NOMO-1 (cell line): ENCODE data around the gene LRRC56.

ENCODE experiments used
- DNase-seq, 2 experiments: peaks; one replicate each; lab custom pipeline; 2025; ENCODE audit not compliant: unreplicated experiment in 2 of 2; lab: John Stamatoyannopoulos, UW

The LRRC56 gene

GRCh38 chr11:518463-519202, 18.7 kb upstream of the LRRC56 start:
- no peak for DNase-seq

DNA sequence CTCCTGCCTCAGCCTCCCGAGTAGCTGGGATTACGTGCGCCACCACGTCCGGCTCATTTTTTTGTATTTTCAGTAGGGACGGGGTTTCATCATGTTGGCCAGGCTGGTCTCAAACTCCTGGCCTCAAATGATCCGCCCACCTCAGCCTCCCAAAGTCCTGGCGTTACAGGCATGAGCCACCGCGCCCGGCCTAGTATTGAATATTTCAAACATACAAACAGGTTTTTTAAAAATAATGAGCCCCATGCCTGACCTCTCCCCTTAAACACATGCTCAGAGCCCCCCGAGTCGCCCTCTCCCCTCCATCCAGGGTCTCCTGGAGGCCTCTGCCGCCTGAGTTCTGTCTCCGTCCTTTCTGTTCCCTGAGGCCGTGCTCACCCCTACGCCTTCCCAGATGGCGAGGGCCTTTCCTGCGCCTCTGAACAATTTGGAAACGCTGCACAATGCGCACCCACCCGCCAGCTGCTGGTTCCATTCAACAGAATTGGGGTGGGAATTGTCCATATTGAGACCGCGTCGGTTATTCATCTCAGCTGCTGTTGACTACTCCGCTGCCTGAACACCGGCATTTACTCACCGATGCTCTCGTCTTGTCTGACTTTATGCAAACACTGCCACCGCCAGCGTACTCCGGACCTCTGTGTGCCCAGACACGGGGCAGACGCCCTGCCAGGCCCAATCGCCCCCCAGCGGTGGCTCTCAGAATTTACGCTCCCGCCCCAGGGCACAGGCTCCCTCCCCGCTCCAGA, 16.7 kb upstream of the LRRC56 start:
- DNase-seq, result no peak

DNA sequence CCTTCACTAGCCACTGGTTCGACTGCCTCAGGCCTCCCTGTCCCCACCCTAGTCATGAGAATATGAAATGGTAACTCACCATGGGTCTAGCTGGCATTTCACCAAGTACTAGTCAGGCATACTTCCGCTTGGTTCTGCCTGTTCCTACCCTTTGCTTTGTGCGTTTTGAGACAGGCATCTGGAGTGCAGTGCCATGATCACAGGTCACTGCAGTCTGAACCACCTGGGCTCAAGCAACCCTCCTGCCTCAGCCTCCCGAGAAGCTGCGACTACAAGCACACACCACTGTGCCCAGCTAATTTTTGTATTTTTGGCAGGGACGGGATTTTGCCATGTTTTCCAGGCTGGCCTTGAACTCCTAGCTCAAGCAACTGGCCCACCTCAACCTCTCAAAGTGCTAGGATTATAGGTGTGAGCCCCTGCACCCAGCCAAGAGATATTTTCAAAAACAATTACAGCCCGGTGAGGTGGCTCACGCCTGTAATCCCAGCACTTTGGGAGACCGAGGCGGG, 16.1 kb upstream of the LRRC56 start:
- DNase-seq, result no peak

GRCh38 chr11:526192-526591, 11.1 kb upstream of the LRRC56 start:
- DNase-seq, result no peak

- no peak for DNase-seq
These were observed 9.0 kb upstream of the LRRC56 start for GRCh38 chr11:528166-528814.

DNA sequence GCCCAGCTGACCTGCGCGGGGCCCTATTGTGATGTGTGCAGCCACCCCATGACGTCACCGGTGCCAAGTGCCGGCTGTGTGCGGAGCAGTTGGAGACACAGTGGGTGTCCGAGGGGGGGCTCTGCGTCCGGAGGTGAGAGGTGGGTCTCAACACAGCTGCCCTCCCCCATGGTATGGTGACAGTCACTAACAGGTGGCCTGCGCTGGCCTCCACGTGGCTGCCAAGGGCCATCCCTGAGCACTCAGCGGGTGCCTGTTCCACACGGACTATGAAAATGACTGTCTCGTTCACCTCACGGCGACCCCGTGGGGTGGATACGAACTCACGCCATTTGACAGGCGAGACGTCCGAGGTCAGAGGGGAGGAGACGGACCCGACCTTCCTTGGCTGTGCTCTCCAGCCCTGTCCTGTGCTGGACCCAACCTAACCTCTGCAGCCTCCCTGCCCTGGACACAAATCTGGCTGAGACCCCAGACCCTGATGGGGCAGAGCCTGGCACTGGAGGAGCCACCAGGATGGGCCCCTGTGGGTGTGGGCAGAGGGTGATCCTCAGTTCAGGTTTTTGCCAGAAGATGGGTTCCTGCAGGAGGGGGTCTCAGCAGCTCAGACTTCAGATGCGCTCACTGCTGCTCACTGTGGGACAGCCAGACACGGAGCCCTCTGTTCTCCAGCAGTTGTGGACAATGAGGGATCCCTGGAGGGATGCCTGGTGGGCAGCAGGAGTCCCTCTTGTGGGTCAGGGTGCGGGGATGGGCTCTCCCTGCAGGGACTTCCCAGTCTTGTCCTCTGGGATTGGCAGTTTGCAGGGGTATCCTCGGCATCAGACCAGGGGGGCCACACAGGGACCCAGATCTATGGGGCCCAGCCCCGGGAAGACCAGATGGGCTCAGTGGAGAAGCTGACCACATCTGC, 8.3 kb upstream of the LRRC56 start:
- DNase-seq, result no peak

GRCh38 chr11:529728-530411, 7.5 kb upstream of the LRRC56 start:
- DNase-seq, result no peak

DNA sequence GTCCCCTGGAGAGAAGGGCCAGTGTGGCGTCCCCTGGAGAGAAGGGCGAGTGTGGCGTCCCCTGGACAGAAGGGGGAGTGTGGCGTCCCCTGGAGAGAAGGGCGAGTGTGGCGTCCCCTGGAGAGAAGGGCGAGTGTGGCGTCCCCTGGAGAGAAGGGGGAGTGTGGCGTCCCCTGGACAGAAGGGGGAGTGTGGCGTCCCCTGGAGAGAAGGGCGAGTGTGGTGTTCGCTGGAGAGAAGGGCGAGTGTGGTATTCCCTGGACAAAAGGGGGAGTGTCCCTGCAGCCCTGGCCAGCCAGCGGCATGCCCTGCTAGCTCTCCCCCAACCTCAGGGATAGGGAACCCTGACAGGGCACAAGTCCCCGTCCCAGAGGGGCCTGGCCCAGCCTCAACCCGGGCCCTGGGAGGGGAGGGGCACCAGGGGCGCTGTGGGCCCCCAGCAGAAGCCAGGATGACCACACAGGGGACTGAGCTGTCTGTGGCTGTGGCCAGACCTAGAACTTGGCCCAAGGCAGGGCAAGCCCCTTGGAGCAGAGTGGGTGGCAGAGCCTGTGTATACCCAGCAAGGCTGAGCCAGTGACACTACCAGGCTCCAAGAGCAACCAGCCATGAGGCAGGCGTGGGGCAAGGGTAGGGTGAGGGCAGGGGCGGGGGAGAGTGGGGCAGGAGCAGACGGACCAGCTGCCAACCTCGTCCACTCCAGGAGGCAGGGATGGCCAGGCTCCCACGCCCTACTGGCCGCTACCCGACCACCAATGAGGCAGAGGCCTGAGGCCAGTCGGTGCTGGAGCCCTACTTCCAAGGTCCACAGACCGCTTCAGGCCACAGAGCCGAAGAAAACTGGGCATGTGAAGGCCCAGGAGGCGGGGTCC, 6.1 kb upstream of the LRRC56 start:
- no peak for DNase-seq

GRCh38 chr11:531919-532526, 5.3 kb upstream of the LRRC56 start:
- no peak for DNase-seq

DNA sequence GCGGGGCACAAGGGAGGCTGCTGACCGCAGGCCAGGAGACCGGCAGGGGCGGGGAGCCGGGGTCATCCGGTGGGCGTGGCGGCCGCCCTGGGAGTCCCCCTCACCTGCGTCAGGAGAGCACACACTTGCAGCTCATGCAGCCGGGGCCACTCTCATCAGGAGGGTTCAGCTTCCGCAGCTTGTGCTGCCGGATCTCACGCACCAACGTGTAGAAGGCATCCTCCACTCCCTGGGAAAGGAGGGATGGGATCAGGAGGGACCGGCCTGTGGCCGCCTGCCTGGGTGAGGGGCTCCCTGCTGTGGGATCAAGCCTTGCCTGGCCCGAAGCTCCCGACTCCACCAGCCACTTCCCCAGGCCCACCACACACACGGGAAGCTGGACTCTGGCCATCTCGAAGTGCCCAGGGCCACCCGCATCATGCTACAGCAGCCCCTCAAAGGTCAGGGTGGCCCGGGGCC, 4.8 kb upstream of the LRRC56 start:
- no peak for DNase-seq

DNA sequence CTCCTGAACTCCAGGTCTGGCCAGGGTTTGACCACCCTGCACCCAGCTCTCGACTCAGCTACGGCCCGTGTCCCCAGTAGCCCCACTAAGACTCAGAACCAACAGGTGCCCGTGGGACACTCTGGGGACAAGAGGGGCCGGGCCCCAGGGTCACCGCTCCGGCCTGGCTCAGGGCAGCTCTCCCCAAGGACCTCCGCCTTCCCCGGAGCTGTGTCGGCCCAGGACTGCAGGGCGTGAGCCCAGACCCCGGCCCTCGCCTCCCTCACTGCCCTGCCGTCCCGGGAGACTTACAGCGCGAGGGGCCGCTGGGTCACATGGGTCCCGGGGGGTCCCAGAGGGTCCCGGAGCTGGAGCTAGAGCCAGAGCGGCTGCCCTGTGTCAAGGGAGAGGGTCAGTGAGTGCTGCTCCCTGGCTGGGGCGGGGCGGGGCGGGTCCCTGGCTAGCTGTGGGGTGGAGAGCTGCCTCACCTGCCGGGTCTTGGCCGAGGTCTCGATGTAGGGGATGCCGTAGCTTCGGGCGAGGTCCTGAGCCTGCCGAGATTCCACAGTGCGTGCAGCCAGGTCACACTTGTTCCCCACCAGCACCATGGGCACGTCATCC, 4.2 kb upstream of the LRRC56 start:
- DNase-seq, result no peak

GRCh38 chr11:533586-534395, 3.5 kb upstream of the LRRC56 start:
- no peak for DNase-seq

GRCh38 chr11:534396-535209, 2.7 kb upstream of the LRRC56 start:
- peak in 1 of 2 experiments; percentile 31 for DNase-seq

DNA sequence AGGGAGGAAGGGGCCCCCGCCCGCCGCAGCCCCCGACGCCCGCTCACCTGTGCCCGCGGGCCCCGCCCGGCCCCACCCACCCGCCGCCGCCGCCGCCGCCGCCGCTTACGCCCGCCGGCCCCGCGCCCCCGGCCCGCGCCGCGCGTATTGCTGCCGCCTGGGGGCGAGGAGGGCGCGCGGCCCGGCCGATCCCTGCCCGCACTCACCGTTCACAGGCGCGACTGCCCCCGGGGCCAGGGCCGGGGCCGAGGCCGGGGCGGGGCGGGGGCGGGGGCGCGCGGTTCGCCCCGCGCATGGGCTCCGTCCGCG, 2.2 kb upstream of the LRRC56 start:
- no peak for DNase-seq

- DNase-seq, result peak; percentile 93 to 97
These were observed 1.5 kb upstream of the LRRC56 start, which contains the start of gene HRAS for GRCh38 chr11:535519-536454. HRAS (minus strand) TSS chr11:535576.
